Hematopoietic multipotent progenitor cell treated with erythropoietin and hydrocortisone succinate and interleukin-3 and kit ligand, for 6 days (in vitro differentiated cells): Measurements from ENCODE around the gene SFRP4.
A peak's percentile ranks its signal among the peaks of the same experiment; 100 is the strongest.
"Not testable (repeated sequence)": the region's sequence is repeated elsewhere in the genome, so short reads cannot be mapped to it uniquely, and the experiment has no call there.

Experiments
- DNase-seq: peaks from one replicate; pipeline ENCODE4 v3.0.0-alpha.2; 2015

The SFRP4 gene

GRCh38 chr7:37916673-37917660, at the start of gene SFRP4:
TSS of gene SFRP4 (minus strand) at chr7:37916817. CDS start at chr7:37916537, 280 bp downstream.
- peak; percentile 85 for DNase-seq

GRCh38 chr7:37964196-37964595, 47.6 kb upstream of the SFRP4 start:
- DNase-seq = no peak

- no peak for DNase-seq
These were observed 44.6 kb upstream of the SFRP4 start for GRCh38 chr7:37961251-37961650.

- DNase-seq = no peak
These were observed 43.9 kb upstream of the SFRP4 start for GRCh38 chr7:37960483-37960882.

- DNase-seq = no peak
These were observed 40.8 kb upstream of the SFRP4 start for GRCh38 chr7:37957221-37957970.

GRCh38 chr7:37956791-37957190, 40.2 kb upstream of the SFRP4 start:
- DNase-seq = no peak

- DNase-seq = not testable (repeated sequence)
These were observed 37.6 kb upstream of the SFRP4 start for GRCh38 chr7:37954217-37954616.

GRCh38 chr7:37952240-37952639, 35.6 kb upstream of the SFRP4 start:
- DNase-seq = peak; percentile 48

- DNase-seq = no peak
These were observed 31.3 kb upstream of the SFRP4 start for GRCh38 chr7:37947941-37948210.

- no peak for DNase-seq
These were observed 30.7 kb upstream of the SFRP4 start for GRCh38 chr7:37947138-37947940.

- no peak for DNase-seq
These were observed 28.7 kb upstream of the SFRP4 start for GRCh38 chr7:37945336-37945735.

GRCh38 chr7:37944737-37945054, 28.1 kb upstream of the SFRP4 start:
- DNase-seq = no peak

GRCh38 chr7:37943905-37944736, 27.5 kb upstream of the SFRP4 start:
- no peak for DNase-seq

GRCh38 chr7:37942934-37943610, 26.5 kb upstream of the SFRP4 start:
- no peak for DNase-seq

GRCh38 chr7:37933018-37933566, 16.5 kb upstream of the SFRP4 start:
- DNase-seq = no peak

- DNase-seq = no peak
These were observed 15.9 kb upstream of the SFRP4 start for GRCh38 chr7:37932543-37932942.

GRCh38 chr7:37930226-37930948, 13.8 kb upstream of the SFRP4 start:
- no peak for DNase-seq

- DNase-seq = peak; percentile 26
These were observed 12.3 kb upstream of the SFRP4 start for GRCh38 chr7:37928878-37929277.

- DNase-seq = peak; percentile 23
These were observed 11.3 kb upstream of the SFRP4 start for GRCh38 chr7:37927773-37928444.

GRCh38 chr7:37925620-37926019, 9.0 kb upstream of the SFRP4 start:
- no peak for DNase-seq
